ENCODE data around the gene AMER3.
"Not testable (repeated sequence)": the region's sequence is repeated elsewhere in the genome, so short reads cannot be mapped to it uniquely, and the experiment has no call there.

Gene AMER3

DNA sequence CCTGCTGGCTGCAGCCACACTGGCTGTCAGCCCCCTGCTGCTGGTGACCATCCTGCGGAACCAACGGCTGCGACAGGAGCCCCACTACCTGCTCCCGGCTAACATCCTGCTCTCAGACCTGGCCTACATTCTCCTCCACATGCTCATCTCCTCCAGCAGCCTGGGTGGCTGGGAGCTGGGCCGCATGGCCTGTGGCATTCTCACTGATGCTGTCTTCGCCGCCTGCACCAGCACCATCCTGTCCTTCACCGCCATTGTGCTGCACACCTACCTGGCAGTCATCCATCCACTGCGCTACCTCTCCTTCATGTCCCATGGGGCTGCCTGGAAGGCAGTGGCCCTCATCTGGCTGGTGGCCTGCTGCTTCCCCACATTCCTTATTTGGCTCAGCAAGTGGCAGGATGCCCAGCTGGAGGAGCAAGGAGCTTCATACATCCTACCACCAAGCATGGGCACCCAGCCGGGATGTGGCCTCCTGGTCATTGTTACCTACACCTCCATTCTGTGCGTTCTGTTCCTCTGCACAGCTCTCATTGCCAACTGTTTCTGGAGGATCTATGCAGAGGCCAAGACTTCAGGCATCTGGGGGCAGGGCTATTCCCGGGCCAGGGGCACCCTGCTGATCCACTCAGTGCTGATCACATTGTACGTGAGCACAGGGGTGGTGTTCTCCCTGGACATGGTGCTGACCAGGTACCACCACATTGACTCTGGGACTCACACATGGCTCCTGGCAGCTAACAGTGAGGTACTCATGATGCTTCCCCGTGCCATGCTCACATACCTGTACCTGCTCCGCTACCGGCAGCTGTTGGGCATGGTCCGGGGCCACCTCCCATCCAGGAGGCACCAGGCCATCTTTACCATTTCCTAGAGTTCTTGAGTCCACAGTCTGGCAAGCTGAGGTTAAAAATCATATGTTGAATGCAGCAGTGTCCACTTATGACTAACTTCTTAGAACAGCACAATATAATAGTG lies 25.7 kb upstream of the AMER3 start:
- Histone ChIP-seq H3K9me2 (replicated peaks; ENCODE audit: insufficient read depth, low read length) (no peaks in the 10 kb centered on the region), H3K4me2 (ENCODE audit: low read depth, low read length) (no peak overlapping the region), H3F3A (ENCODE audit: insufficient read depth, low read length) (peaks cover 3% of the 10 kb centered on the region), H3K27ac (ENCODE audit: low read length) (no peak overlapping the region), H3K9me3 (replicated peaks; ENCODE audit: insufficient read depth, low read length) (no peaks in the 10 kb centered on the region), H3K36me3 (replicated peaks; ENCODE audit: insufficient read depth, low read length) (no peaks in the 10 kb centered on the region), H3K27me3 (replicated peaks; ENCODE audit: insufficient read depth, low read length) (no peaks in the 10 kb centered on the region), H2AFZ (ENCODE audit: low read length) (no peak overlapping the region), H3K9ac (ENCODE audit: low read length) (no peak overlapping the region), H4K20me1 (ENCODE audit: insufficient read depth, low read length) (no peaks in the 10 kb centered on the region), H3K4me3 (ENCODE audit: low read length) (no peak overlapping the region), H3K4me1 (ENCODE audit: low read length) (peaks cover 5% of the 10 kb centered on the region; the same call in 1 of the 2 replicates), H3K79me2 (ENCODE audit: low read length) (no peaks in the 10 kb centered on the region)
- DNase-seq: no peak
- TF ChIP-seq EZH2 (optimal IDR thresholded peaks at IDR 0.05; ENCODE audit: low read depth, low read length): no peak
- TF ChIP-seq EZH2phosphoT487 (IDR thresholded peaks at IDR 0.05; ENCODE audit: low read length): no peak
- TF ChIP-seq, protein P1, sequence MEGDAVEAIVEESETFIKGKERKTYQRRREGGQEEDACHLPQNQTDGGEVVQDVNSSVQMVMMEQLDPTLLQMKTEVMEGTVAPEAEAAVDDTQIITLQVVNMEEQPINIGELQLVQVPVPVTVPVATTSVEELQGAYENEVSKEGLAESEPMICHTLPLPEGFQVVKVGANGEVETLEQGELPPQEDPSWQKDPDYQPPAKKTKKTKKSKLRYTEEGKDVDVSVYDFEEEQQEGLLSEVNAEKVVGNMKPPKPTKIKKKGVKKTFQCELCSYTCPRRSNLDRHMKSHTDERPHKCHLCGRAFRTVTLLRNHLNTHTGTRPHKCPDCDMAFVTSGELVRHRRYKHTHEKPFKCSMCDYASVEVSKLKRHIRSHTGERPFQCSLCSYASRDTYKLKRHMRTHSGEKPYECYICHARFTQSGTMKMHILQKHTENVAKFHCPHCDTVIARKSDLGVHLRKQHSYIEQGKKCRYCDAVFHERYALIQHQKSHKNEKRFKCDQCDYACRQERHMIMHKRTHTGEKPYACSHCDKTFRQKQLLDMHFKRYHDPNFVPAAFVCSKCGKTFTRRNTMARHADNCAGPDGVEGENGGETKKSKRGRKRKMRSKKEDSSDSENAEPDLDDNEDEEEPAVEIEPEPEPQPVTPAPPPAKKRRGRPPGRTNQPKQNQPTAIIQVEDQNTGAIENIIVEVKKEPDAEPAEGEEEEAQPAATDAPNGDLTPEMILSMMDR (IDR thresholded peaks at IDR 0.05; ENCODE audit: low read length): no peak

- DNase-seq; H3K9me3 ChIP-seq (replicated peaks; ENCODE audit: insufficient read depth, low read length); H3F3A ChIP-seq (ENCODE audit: insufficient read depth, low read length); H4K20me1 ChIP-seq (ENCODE audit: insufficient read depth, low read length); H3K4me2 ChIP-seq (ENCODE audit: low read depth, low read length); H3K4me1 ChIP-seq (ENCODE audit: low read length); H3K9me2 ChIP-seq (replicated peaks; ENCODE audit: insufficient read depth, low read length); H3K27ac ChIP-seq (ENCODE audit: low read length); H3K4me3 ChIP-seq (ENCODE audit: low read length); H3K9ac ChIP-seq (ENCODE audit: low read length); H3K36me3 ChIP-seq (replicated peaks; ENCODE audit: insufficient read depth, low read length); H2AFZ ChIP-seq (ENCODE audit: low read length); H3K27me3 ChIP-seq (replicated peaks; ENCODE audit: insufficient read depth, low read length); H3K79me2 ChIP-seq (ENCODE audit: low read length): not testable (repeated sequence)
These were observed 23.1 kb upstream of the AMER3 start for GRCh38 chr2:130732257-130732656.

- TF ChIP-seq, protein P1 (IDR thresholded peaks at IDR 0.05; ENCODE audit: low read length): no peak
- TF ChIP-seq EZH2 (optimal IDR thresholded peaks at IDR 0.05; ENCODE audit: low read depth, low read length) (no peak), EZH2phosphoT487 (IDR thresholded peaks at IDR 0.05; ENCODE audit: low read length) (no peak)
- Histone ChIP-seq H3K9me3 (replicated peaks; ENCODE audit: insufficient read depth, low read length) (no peaks in the 10 kb centered on the region), H3K9ac (ENCODE audit: low read length) (no peak overlapping the region), H3K4me2 (ENCODE audit: low read depth, low read length) (no peak overlapping the region), H3K27ac (ENCODE audit: low read length) (no peak overlapping the region), H4K20me1 (ENCODE audit: insufficient read depth, low read length) (no peaks in the 10 kb centered on the region), H3K9me2 (replicated peaks; ENCODE audit: insufficient read depth, low read length) (no peaks in the 10 kb centered on the region), H3K79me2 (ENCODE audit: low read length) (no peaks in the 10 kb centered on the region), H3K4me3 (ENCODE audit: low read length) (no peak overlapping the region), H3K4me1 (ENCODE audit: low read length) (no peaks in the 10 kb centered on the region), H3K36me3 (replicated peaks; ENCODE audit: insufficient read depth, low read length) (no peaks in the 10 kb centered on the region), H3K27me3 (replicated peaks; ENCODE audit: insufficient read depth, low read length) (no peaks in the 10 kb centered on the region), H2AFZ (ENCODE audit: low read length) (no peak overlapping the region), H3F3A (ENCODE audit: insufficient read depth, low read length) (no peaks in the 10 kb centered on the region)
- no peak for DNase-seq
These were observed 20.1 kb upstream of the AMER3 start for GRCh38 chr2:130735200-130735599.

GRCh38 chr2:130736487-130736886 lies 18.9 kb upstream of the AMER3 start:
- no peak for DNase-seq
- Histone ChIP-seq H3K79me2 (ENCODE audit: low read length) (no peaks in the 10 kb centered on the region), H3K27me3 (replicated peaks; ENCODE audit: insufficient read depth, low read length) (no peaks in the 10 kb centered on the region), H3K4me1 (ENCODE audit: low read length) (no peaks in the 10 kb centered on the region), H3K9me3 (replicated peaks; ENCODE audit: insufficient read depth, low read length) (no peaks in the 10 kb centered on the region), H3K9ac (ENCODE audit: low read length) (no peak overlapping the region), H3K9me2 (replicated peaks; ENCODE audit: insufficient read depth, low read length) (no peaks in the 10 kb centered on the region), H4K20me1 (ENCODE audit: insufficient read depth, low read length) (no peaks in the 10 kb centered on the region), H2AFZ (ENCODE audit: low read length) (no peak overlapping the region), H3K4me3 (ENCODE audit: low read length) (no peak overlapping the region), H3F3A (ENCODE audit: insufficient read depth, low read length) (no peaks in the 10 kb centered on the region), H3K27ac (ENCODE audit: low read length) (no peak overlapping the region), H3K4me2 (ENCODE audit: low read depth, low read length) (no peak overlapping the region), H3K36me3 (replicated peaks; ENCODE audit: insufficient read depth, low read length) (no peaks in the 10 kb centered on the region)
- TF ChIP-seq, protein P1 (IDR thresholded peaks at IDR 0.05; ENCODE audit: low read length): no peak
- TF ChIP-seq EZH2phosphoT487 (IDR thresholded peaks at IDR 0.05; ENCODE audit: low read length) (no peak), EZH2 (optimal IDR thresholded peaks at IDR 0.05; ENCODE audit: low read depth, low read length) (no peak)
